Natural killer cell (primary cell): ENCODE results near the gene DSTN. TPM values are rescaled to one million over a fixed set of nuclear protein-coding genes. Genes with fewer than 3 reads are reported as not detected.
A peak's percentile ranks its signal among the peaks of the same experiment; 100 is the strongest.

Experiments used
- ATAC-seq, 3 donors: fragments of 150-1000 bp in 2 of 3; fragments of 200-7000 bp in 1 of 3; cut with Tn5 transposase; 1 replicate in 1 of 3; 2 replicates in 2 of 3; pipeline ENCODE4 v1.10.0; 2021; ENCODE audit warnings: mild to moderate bottlenecking in 2 of 3, moderate library complexity in 2 of 3
- DNase-seq, 2 donors: peaks; one replicate each; pipeline versions ENCODE4 v3.0.0 to v3.0.0-alpha.2; 2013 to 2021; ENCODE audit warnings: mixed read lengths in 1 of 2
- H3K27ac ChIP-seq: one replicate; pipeline ENCODE4 v1.5.1; 2013; ENCODE audit warnings: mild to moderate bottlenecking, low read length
- H3K27me3 ChIP-seq: one replicate; pipeline ENCODE4 v1.6.1; 2013; ENCODE audit warnings: low read length; ENCODE audit not compliant: control insufficient read depth, insufficient read depth
- H3K36me3 ChIP-seq: one replicate; pipeline ENCODE4 v1.6.1; 2013; ENCODE audit warnings: low read length; ENCODE audit not compliant: control insufficient read depth, insufficient read depth
- H3K4me1 ChIP-seq: one replicate; pipeline ENCODE4 v1.6.1; 2013; ENCODE audit warnings: low read length; ENCODE audit not compliant: control insufficient read depth, insufficient read depth
- H3K4me3 ChIP-seq: one replicate; pipeline ENCODE4 v1.5.1; 2013; ENCODE audit warnings: low read length
- H3K9me3 ChIP-seq: one replicate; pipeline ENCODE4 v1.6.1; 2013; ENCODE audit warnings: low read length; ENCODE audit not compliant: control insufficient read depth, insufficient read depth
- H3K27ac Mint-ChIP-seq, 2 donors: one replicate each; pipeline ENCODE4 v1.8.0; 2022; ENCODE audit warnings: mild to moderate bottlenecking in 2 of 2, mixed read lengths in 2 of 2, moderate library complexity in 1 of 2
- H3K27me3 Mint-ChIP-seq, 2 donors: one replicate each; pipeline ENCODE4 v1.8.0; 2022; ENCODE audit warnings: low read depth in 2 of 2, mixed read lengths in 2 of 2
- H3K36me3 Mint-ChIP-seq: one replicate; pipeline ENCODE4 v1.8.0; 2022; ENCODE audit warnings: mixed read lengths
- H3K4me1 Mint-ChIP-seq, 2 donors: one replicate each; pipeline ENCODE4 v1.8.0; 2022; ENCODE audit warnings: mixed read lengths in 2 of 2
- H3K4me3 Mint-ChIP-seq: one replicate; pipeline ENCODE4 v1.8.0; 2022; ENCODE audit warnings: mild to moderate bottlenecking, moderate library complexity, mixed read lengths
- H3K9me3 Mint-ChIP-seq, 2 donors: one replicate each; pipeline ENCODE4 v1.8.0; 2022; ENCODE audit warnings: mixed read lengths in 2 of 2
- CTCF ChIP-seq: fragments of 200-600 bp; IDR thresholded peaks from one replicate; pipeline ENCODE4 v1.8.0; 2022; ENCODE audit warnings: antibody characterized with exemption
- WGBS: methylation state at CpG from one replicate; pipeline ENCODE4 v1.1.7; 2013; ENCODE audit warnings: missing lambda C conversion rate; ENCODE audit not compliant: insufficient coverage; 5-methylcytosine and 5-hydroxymethylcytosine counted together
- intact Hi-C: fragments of 100-400 bp; cut with micrococcal nuclease; formaldehyde crosslinking; loops from one replicate; pipeline ENCODE4 v1.14.2; 2022
- total RNA-seq, 4 donors: library from RNA; stranded (reverse); fragments of 120-200 nt in 1 of 4; gene quantifications; one replicate each; pipeline versions ENCODE4 v1.2.3 to v1.2.4, GENCODE V29; 2013 to 2022

The DSTN gene
- total RNA-seq, 3 donors from 2014 or later (not counting 1 experiment from before 2014, with no cell fraction given) = 47.5 to 73.5 (median 70.0) TPM

GRCh38 chr20:17573463-17573862 lies 3.6 kb downstream of the DSTN start:
- no peak for DNase-seq

GRCh38 chr20:17576215-17576614 lies 6.3 kb downstream of the DSTN start:
- Histone ChIP-seq H3K9me3 (no peaks in the 10 kb centered on the region), H3K36me3 (no peaks in the 10 kb centered on the region), H3K4me3 (no peak overlapping the region), H3K4me1 (peaks cover 12% of the 10 kb centered on the region), H3K27ac (no peak overlapping the region), H3K27me3 (no peaks in the 10 kb centered on the region)
- no peak overlapping the region for H3K4me3 Mint-ChIP-seq
- intact Hi-C loops = no loop called here
- DNase-seq = no peak
- no peak for ATAC-seq
- H3K4me1 Mint-ChIP-seq = peaks cover 44 to 53% of the 10 kb centered on the region in 2 donors
- H3K9me3 Mint-ChIP-seq = no peaks in the 10 kb centered on the region
- 95% methylated on average over 8 of the region's 8 CpGs for WGBS
- TF ChIP-seq CTCF = no peak
- no peak overlapping the region for H3K27ac Mint-ChIP-seq
- H3K36me3 Mint-ChIP-seq = no peaks in the 10 kb centered on the region
- no peaks in the 10 kb centered on the region for H3K27me3 Mint-ChIP-seq

More at GRCh38 chr20:17573463-17573862, 3.6 kb downstream of the DSTN start:
- Mint-ChIP-seq H3K9me3 (no peaks in the 10 kb centered on the region), H3K27me3 (no peaks in the 10 kb centered on the region), H3K4me1 (peaks cover 35 to 41% of the 10 kb centered on the region in 2 donors), H3K4me3 (no peak overlapping the region), H3K27ac (no peak overlapping the region), H3K36me3 (no peaks in the 10 kb centered on the region)
- H3K27ac ChIP-seq = no peak overlapping the region
- 100% methylated on average over 1 of the region's 3 CpGs for WGBS
- no peaks in the 10 kb centered on the region for H3K36me3 ChIP-seq
- peaks cover 11% of the 10 kb centered on the region for H3K4me1 ChIP-seq
- no peak overlapping the region for H3K4me3 ChIP-seq
- no peak for ATAC-seq
- no peak for TF ChIP-seq CTCF
- peaks cover 5% of the 10 kb centered on the region for H3K27me3 ChIP-seq
- intact Hi-C loops = no loop called here
- no peaks in the 10 kb centered on the region for H3K9me3 ChIP-seq

GRCh38 chr20:17579369-17580039 lies 9.6 kb downstream of the DSTN start:
- H3K27me3 Mint-ChIP-seq = no peaks in the 10 kb centered on the region
- H3K4me3 Mint-ChIP-seq = no peak overlapping the region
- DNase-seq (no peak), ATAC-seq (peak in 1 of 3 donors; percentile 46)
- H3K4me3 ChIP-seq = no peak overlapping the region
- no peaks in the 10 kb centered on the region for H3K9me3 Mint-ChIP-seq
- no peaks in the 10 kb centered on the region for H3K9me3 ChIP-seq
- H3K36me3 Mint-ChIP-seq = no peaks in the 10 kb centered on the region
- H3K27ac Mint-ChIP-seq = peak overlapping the region; percentile 29 to 68
- H3K4me1 Mint-ChIP-seq = peaks cover 34 to 41% of the 10 kb centered on the region in 2 donors
- intact Hi-C loops = no loop called here
- WGBS = 75% methylated on average over 2 of the region's 4 CpGs
- TF ChIP-seq CTCF = no peak
- no peaks in the 10 kb centered on the region for H3K27me3 ChIP-seq
- H3K27ac ChIP-seq = no peak overlapping the region
- no peaks in the 10 kb centered on the region for H3K36me3 ChIP-seq
- H3K4me1 ChIP-seq = peaks cover 14% of the 10 kb centered on the region

GRCh38 chr20:17580895-17581294 lies 11.0 kb downstream of the DSTN start:
- H3K27ac ChIP-seq = peak overlapping the region; percentile 19
- Mint-ChIP-seq H3K27me3 (no peaks in the 10 kb centered on the region), H3K27ac (peak overlapping the region; percentile 62 to 68), H3K4me1 (peaks cover 39 to 46% of the 10 kb centered on the region in 2 donors), H3K36me3 (no peaks in the 10 kb centered on the region), H3K9me3 (no peaks in the 10 kb centered on the region), H3K4me3 (peak overlapping the region; percentile 38)
- DNase-seq (peak in 1 of 2 donors; percentile 13), ATAC-seq (peak; percentile 89 to 95 (median 91))
- H3K36me3 ChIP-seq = peaks cover 2% of the 10 kb centered on the region
- no peak overlapping the region for H3K4me3 ChIP-seq
- H3K27me3 ChIP-seq = no peaks in the 10 kb centered on the region
- H3K9me3 ChIP-seq = no peaks in the 10 kb centered on the region
- TF ChIP-seq CTCF = no peak
- WGBS = 65% methylated on average over 2 of the region's 2 CpGs
- intact Hi-C loops = no loop called here
- H3K4me1 ChIP-seq = peaks cover 14% of the 10 kb centered on the region
